Measurements from ENCODE around the gene IL10RB. TPM values are rescaled to one million over a fixed set of nuclear protein-coding genes. Genes with fewer than 3 reads are reported as not detected.
A peak's percentile ranks its signal among the peaks of the same experiment; 100 is the strongest.

The IL10RB gene
- total RNA-seq, 1 donor from 2014 or later, result 6.8 TPM

DNA sequence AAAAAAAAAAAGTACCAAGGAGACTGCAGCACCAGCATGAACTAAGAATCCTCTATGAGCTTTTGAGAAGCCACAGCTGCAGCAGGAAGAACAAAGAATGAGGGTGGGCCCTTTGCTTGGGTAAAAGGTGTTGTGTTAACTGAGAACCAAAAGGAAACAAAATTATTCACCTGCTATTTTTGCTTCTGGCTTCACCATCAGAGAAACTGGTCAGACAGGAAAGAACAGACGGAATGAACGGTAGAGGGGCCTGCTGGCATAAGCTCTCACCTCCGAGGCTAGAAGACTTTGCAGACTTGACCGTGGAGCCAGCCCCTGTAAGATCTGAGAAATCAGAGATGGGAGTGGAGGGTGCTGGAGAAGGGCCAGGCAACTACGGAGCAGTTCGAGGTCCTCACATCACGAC, 27.6 kb downstream of the IL10RB start:
- H3K27me3 ChIP-seq (ENCODE audit: low read depth), result no peaks in the 10 kb centered on the region
- H3K4me1 ChIP-seq, result peaks cover 28% of the 10 kb centered on the region
- no peak overlapping the region for H3K4me3 ChIP-seq
- intact Hi-C loops (cut with micrococcal nuclease), result no loop called here
- no peak for TF ChIP-seq CTCF (IDR thresholded peaks at IDR 0.05; ENCODE audit: borderline replicate concordance)
- H3K9me3 ChIP-seq (replicated peaks), result no peaks in the 10 kb centered on the region
- H3K27ac ChIP-seq (replicated peaks), result no peak overlapping the region
- H3K36me3 ChIP-seq, result peaks cover 36% of the 10 kb centered on the region
- no peak for DNase-seq

GRCh38 chr21:33296156-33296555, 30.0 kb downstream of the IL10RB start:
- no peak for DNase-seq
- peaks cover 30% of the 10 kb centered on the region for H3K36me3 ChIP-seq
- no peak overlapping the region for H3K4me3 ChIP-seq
- peaks cover 45% of the 10 kb centered on the region for H3K4me1 ChIP-seq
- no peak overlapping the region for H3K27ac ChIP-seq (replicated peaks)
- H3K9me3 ChIP-seq (replicated peaks), result no peaks in the 10 kb centered on the region
- no peak for TF ChIP-seq CTCF (IDR thresholded peaks at IDR 0.05; ENCODE audit: borderline replicate concordance)
- intact Hi-C loops (cut with micrococcal nuclease), result no loop called here
- H3K27me3 ChIP-seq (ENCODE audit: low read depth), result no peaks in the 10 kb centered on the region

DNA sequence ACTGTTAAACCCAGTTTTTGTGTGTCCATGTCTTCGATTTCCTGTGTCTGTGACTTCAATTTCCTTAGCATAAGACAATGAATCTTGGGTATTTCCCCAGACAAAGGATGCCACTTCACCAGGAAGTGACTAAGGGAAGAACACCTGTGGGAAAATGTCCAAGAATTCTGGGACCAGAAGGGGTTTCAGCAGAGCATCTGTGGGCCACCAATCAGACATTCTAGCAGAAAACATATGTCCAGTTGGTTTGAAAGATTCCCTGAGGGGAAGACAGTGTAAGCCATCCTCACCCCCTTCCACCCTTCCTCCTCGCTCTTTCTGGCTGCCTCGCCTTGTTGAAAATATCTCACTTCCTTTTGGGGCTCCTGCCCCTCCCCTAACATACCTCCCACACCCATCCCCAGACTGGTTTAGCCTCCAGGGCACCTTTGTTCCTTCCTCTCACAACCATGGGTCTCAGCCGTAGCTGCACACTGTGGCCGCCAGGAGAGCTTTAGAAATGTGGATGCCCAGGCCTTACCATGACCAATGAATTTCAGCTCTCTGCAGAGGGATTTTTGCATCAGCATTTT, 33.1 kb downstream of the IL10RB start:
- intact Hi-C loops (cut with micrococcal nuclease), result no loop called here
- Histone ChIP-seq H3K4me3 (no peak overlapping the region), H3K4me1 (peaks cover 36% of the 10 kb centered on the region), H3K9me3 (replicated peaks) (no peaks in the 10 kb centered on the region), H3K27ac (replicated peaks) (peak overlapping the region; percentile 27), H3K27me3 (ENCODE audit: low read depth) (no peaks in the 10 kb centered on the region), H3K36me3 (peaks cover 17% of the 10 kb centered on the region)
- no peak for TF ChIP-seq CTCF (IDR thresholded peaks at IDR 0.05; ENCODE audit: borderline replicate concordance)
- DNase-seq, result no peak

DNA sequence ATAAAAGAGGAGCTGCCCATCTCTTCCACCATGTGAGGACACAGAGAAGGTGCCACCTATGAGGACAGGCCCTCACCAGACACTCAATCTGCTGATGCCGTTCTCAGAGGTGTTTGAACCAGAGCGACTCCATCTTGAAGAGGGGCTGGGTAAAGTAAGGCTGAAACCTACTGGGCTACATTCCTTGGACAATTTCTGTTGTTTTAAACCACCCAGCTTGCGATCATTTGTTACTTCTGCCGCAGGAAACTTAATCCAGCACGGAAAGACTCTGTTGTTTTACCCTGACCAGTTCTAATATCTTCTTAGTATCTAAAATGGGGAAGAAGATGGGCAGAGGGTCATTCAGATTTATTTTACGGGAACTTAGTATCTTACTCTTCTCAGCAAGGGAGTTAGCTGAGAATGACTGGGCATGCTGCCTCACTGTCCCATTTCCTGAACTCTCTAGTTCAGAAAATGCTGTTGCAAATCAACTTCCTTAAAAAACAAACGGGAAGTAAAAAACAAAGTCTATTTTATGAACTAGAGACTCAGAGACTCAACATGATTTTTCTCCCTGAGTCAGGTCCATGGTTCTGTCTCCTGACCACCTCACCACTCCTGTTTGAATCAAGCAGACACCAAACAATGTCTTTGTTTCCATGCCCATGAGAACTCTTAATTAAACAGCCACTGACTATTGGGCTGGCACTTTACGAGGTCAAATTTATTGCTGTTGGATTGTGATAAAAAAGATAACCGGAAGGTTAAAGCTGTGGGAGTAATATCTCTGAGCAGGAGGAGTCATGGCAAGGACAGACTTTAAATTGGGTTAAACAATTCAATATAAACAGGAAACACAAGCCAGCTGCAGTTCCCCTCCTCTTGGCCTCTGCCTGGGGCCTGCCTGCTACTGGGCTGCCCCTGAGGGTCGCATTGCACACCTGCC, 34.8 kb downstream of the IL10RB start:
- peaks cover 9% of the 10 kb centered on the region for H3K36me3 ChIP-seq
- H3K9me3 ChIP-seq (replicated peaks), result no peaks in the 10 kb centered on the region
- no peak overlapping the region for H3K4me3 ChIP-seq
- intact Hi-C loops (cut with micrococcal nuclease), result no loop called here
- no peak for DNase-seq
- H3K27me3 ChIP-seq (ENCODE audit: low read depth), result no peaks in the 10 kb centered on the region
- peaks cover 36% of the 10 kb centered on the region for H3K4me1 ChIP-seq
- peak overlapping the region; percentile 84 for H3K27ac ChIP-seq (replicated peaks)
- TF ChIP-seq CTCF (IDR thresholded peaks at IDR 0.05; ENCODE audit: borderline replicate concordance), result no peak

DNA sequence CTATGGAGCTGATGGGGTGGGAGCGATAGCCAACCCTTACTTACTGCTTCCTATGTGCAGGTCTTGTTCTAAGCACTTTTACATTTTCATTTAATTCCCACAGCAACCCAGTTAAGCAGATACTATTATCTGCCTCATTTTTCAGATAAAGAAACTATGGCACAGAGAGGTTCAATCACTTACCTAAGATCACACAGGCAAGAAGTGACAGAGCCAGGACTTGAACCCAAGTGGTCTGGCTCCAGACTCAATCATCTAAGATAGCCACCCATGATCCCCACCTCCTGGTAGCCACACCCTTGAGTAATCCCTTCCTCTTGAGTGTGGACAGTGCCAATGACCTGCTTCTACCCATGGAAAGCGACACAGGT, 35.5 kb downstream of the IL10RB start:
- Histone ChIP-seq H3K27me3 (ENCODE audit: low read depth) (no peaks in the 10 kb centered on the region), H3K27ac (replicated peaks) (peak overlapping the region; percentile 84), H3K9me3 (replicated peaks) (no peaks in the 10 kb centered on the region), H3K4me1 (peaks cover 36% of the 10 kb centered on the region), H3K4me3 (no peak overlapping the region), H3K36me3 (peaks cover 2% of the 10 kb centered on the region)
- no peak for DNase-seq
- no peak for TF ChIP-seq CTCF (IDR thresholded peaks at IDR 0.05; ENCODE audit: borderline replicate concordance)
- intact Hi-C loops (cut with micrococcal nuclease), result no loop called here

All from left ventricle myocardium inferior (tissue), 1 donor.